ENCODE data around the gene CBX8.

CBX8 gene

DNA sequence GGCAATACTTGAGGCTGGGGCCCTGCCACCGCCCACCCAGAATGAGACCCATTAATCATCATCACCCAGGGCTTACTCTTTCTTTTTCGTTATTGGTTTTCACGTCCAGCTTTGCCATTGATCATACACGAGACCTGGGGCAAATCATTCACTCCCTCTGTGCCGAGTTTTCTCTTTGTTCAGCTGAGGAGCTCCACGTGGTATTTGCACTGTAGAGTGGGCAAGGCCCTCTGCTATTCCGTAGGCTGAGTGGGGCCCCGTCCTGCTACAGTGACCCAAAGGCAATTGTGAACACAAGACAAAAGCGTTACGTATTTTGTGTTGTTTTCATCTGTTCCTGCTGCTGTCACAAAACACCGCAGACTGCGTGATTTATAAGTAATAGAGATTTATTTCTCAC, 42.5 kb downstream of the CBX8 start:
- Histone ChIP-seq H3K4me2 (ENCODE audit: low read length) (no peak overlapping the region), H3K4me3 (ENCODE audit: low read length) (no peak overlapping the region), H3K9me2 (replicated peaks; ENCODE audit: control insufficient read depth, low read length) (no peaks in the 10 kb centered on the region), H4K20me1 (ENCODE audit: control insufficient read depth, insufficient read depth, low read depth, low read length) (no peaks in the 10 kb centered on the region), H3K27me3 (ENCODE audit: control insufficient read depth, low read length) (peaks cover 6% of the 10 kb centered on the region; the same call in 1 of the 2 replicates), H3K9me3 (ENCODE audit: control insufficient read depth, insufficient read depth, low read length) (no peaks in the 10 kb centered on the region), H3K4me1 (ENCODE audit: control insufficient read depth, low read length) (no peaks in the 10 kb centered on the region), H3F3A (ENCODE audit: control insufficient read depth, insufficient read depth) (0 out of 2 replicates have a peak, but pooled peaks cover under 1% of the 10 kb centered on the region), H3K36me3 (ENCODE audit: control insufficient read depth, low read length) (no peaks in the 10 kb centered on the region), H3K79me2 (ENCODE audit: control insufficient read depth, low read length) (no peaks in the 10 kb centered on the region), H3K27ac (ENCODE audit: low read depth, low read length) (no peak overlapping the region)
- TF ChIP-seq EZH2phosphoT487 (IDR thresholded peaks at IDR 0.05; ENCODE audit: borderline replicate concordance, low read length) = no peak
- TF ChIP-seq, protein P1, sequence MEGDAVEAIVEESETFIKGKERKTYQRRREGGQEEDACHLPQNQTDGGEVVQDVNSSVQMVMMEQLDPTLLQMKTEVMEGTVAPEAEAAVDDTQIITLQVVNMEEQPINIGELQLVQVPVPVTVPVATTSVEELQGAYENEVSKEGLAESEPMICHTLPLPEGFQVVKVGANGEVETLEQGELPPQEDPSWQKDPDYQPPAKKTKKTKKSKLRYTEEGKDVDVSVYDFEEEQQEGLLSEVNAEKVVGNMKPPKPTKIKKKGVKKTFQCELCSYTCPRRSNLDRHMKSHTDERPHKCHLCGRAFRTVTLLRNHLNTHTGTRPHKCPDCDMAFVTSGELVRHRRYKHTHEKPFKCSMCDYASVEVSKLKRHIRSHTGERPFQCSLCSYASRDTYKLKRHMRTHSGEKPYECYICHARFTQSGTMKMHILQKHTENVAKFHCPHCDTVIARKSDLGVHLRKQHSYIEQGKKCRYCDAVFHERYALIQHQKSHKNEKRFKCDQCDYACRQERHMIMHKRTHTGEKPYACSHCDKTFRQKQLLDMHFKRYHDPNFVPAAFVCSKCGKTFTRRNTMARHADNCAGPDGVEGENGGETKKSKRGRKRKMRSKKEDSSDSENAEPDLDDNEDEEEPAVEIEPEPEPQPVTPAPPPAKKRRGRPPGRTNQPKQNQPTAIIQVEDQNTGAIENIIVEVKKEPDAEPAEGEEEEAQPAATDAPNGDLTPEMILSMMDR (IDR thresholded peaks at IDR 0.05; ENCODE audit: low read depth, low read length, poor library complexity, severe bottlenecking) = no peak

GRCh38 chr17:79752175-79752574, 44.7 kb downstream of the CBX8 start:
- no peak for TF ChIP-seq EZH2phosphoT487 (IDR thresholded peaks at IDR 0.05; ENCODE audit: borderline replicate concordance, low read length)
- TF ChIP-seq, protein P1 (IDR thresholded peaks at IDR 0.05; ENCODE audit: low read depth, low read length, poor library complexity, severe bottlenecking) = no peak
- Histone ChIP-seq H3K27me3 (ENCODE audit: control insufficient read depth, low read length) (peaks cover 6% of the 10 kb centered on the region; the same call in 1 of the 2 replicates), H3F3A (ENCODE audit: control insufficient read depth, insufficient read depth) (peaks cover 7% of the 10 kb centered on the region; the same call in 1 of the 2 replicates), H3K4me3 (ENCODE audit: low read length) (no peak overlapping the region), H3K4me1 (ENCODE audit: control insufficient read depth, low read length) (no peaks in the 10 kb centered on the region), H3K9me2 (replicated peaks; ENCODE audit: control insufficient read depth, low read length) (no peaks in the 10 kb centered on the region), H3K36me3 (ENCODE audit: control insufficient read depth, low read length) (no peaks in the 10 kb centered on the region), H3K27ac (ENCODE audit: low read depth, low read length) (no peak overlapping the region), H3K9me3 (ENCODE audit: control insufficient read depth, insufficient read depth, low read length) (no peaks in the 10 kb centered on the region), H3K79me2 (ENCODE audit: control insufficient read depth, low read length) (no peaks in the 10 kb centered on the region), H3K4me2 (ENCODE audit: low read length) (no peak overlapping the region), H4K20me1 (ENCODE audit: control insufficient read depth, insufficient read depth, low read depth, low read length) (no peaks in the 10 kb centered on the region)

DNA sequence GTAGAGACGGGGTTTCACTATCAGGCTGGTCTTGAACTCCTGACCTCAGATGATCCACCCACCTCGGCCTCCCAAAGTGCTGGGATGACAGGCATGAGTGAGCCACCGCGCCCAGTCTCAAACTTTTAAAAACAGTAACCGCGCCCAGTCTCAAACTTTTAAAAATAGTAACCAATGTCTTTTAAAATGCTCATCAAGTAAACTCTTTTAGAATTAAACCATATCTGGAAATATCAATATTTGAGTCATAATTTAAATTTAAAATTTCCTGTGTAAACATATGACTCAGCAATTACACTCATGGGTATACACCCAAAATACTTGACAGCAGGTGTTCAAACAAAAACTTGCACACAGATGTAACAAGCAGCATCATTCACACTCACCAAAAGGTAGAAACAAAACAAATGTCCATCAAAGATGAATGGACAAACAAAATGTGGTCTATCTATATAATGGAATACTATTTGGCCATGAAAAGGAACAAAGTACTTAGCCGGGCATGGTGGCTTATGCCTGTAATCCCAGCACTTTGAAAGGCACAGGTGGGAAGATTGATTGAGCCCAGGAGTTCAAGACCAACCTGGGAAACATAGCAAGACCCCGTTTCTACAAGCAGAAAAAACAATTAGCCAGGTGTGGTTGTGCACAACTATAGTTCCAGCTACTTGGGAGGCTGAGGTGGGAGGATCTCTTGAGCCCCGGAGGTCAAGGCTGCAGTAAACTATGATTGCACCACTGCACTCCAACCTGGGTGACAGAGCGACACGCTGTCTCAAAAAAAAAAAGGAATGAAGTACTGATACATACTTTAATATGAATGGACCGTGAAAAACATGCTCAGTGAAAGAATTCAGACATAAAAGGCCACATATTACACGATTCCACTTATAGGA, 46.0 kb downstream of the CBX8 start:
- no peaks in the 10 kb centered on the region for H3K36me3 ChIP-seq (ENCODE audit: control insufficient read depth, low read length)
- H3K9me2 ChIP-seq (replicated peaks; ENCODE audit: control insufficient read depth, low read length) = no peaks in the 10 kb centered on the region
- H3K9me3 ChIP-seq (ENCODE audit: control insufficient read depth, insufficient read depth, low read length) = no peaks in the 10 kb centered on the region
- H3F3A ChIP-seq (ENCODE audit: control insufficient read depth, insufficient read depth) = peaks cover 7% of the 10 kb centered on the region; the same call in 1 of the 2 replicates
- H3K4me1 ChIP-seq (ENCODE audit: control insufficient read depth, low read length) = no peaks in the 10 kb centered on the region
- no peak overlapping the region for H3K4me3 ChIP-seq (ENCODE audit: low read length)
- no peaks in the 10 kb centered on the region for H4K20me1 ChIP-seq (ENCODE audit: control insufficient read depth, insufficient read depth, low read depth, low read length)
- H3K27me3 ChIP-seq (ENCODE audit: control insufficient read depth, low read length) = peaks cover 6% of the 10 kb centered on the region; the same call in 1 of the 2 replicates
- H3K79me2 ChIP-seq (ENCODE audit: control insufficient read depth, low read length) = no peaks in the 10 kb centered on the region
- no peak overlapping the region for H3K27ac ChIP-seq (ENCODE audit: low read depth, low read length)
- H3K4me2 ChIP-seq (ENCODE audit: low read length) = no peak overlapping the region
- no peak for TF ChIP-seq EZH2phosphoT487 (IDR thresholded peaks at IDR 0.05; ENCODE audit: borderline replicate concordance, low read length)
- TF ChIP-seq, protein P1 (IDR thresholded peaks at IDR 0.05; ENCODE audit: low read depth, low read length, poor library complexity, severe bottlenecking) = no peak
